OCI-LY7 (cell line): ENCODE data around the gene NKPD1.

Experiments used
- EZH2phosphoT487 ChIP-seq: fragments of 200-600 bp; sonication (generic); IDR thresholded peaks from 2 replicates; pipeline ENCODE4 v1.6.1; 2018; ENCODE audit warnings: low read depth, borderline replicate concordance, mild to moderate bottlenecking, mixed run types, antibody characterized with exemption, low read length, moderate library complexity, mixed read lengths
- TF ChIP-seq, protein P1 (sequence below): fragments of 200-600 bp; sonication (generic); conservative IDR thresholded peaks from 2 replicates; pipeline ENCODE4 v1.5.1; 2014; ENCODE audit warnings: mild to moderate bottlenecking, antibody characterized with exemption, low read length, moderate library complexity, mixed read lengths

DNA sequence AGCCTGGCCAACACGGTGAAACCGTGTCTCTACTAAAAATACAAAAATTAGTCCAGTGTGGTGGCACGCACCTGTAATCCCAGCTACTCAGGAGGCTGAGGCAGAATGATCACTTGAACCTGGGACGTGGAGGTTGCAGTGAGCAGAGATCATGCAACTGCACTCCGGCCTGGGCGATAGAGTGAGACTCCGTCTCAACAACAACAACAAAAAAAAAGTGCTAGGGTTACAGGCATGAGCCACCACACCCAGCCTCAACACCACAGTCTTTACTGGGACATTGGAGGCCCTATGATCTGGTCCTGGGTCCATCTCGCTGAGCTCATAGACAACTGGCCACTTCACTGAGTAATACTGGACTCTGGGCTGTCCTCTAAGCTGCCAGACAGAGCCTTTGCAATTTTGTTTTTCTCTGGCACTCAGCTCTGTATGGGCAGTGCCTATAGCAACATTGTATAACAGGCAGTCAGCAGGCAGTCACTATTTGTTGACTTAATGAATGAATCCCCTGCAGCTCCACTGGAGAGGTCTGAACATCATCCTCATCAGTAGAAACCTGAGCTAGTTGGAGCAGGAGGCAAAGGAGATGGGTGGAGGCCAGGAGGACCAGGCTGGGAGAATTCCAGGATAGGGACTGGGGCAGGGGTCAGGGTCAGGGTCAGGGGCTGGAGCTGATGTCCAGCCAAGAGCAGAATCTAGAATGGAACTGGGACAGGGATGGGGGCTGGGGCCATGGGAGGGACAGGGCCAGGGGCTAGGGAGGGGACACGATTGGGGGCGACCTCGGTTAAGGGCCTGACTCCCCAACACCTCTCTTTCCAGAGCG lies 25.9 kb upstream of the NKPD1 start:
- TF ChIP-seq, protein P1, sequence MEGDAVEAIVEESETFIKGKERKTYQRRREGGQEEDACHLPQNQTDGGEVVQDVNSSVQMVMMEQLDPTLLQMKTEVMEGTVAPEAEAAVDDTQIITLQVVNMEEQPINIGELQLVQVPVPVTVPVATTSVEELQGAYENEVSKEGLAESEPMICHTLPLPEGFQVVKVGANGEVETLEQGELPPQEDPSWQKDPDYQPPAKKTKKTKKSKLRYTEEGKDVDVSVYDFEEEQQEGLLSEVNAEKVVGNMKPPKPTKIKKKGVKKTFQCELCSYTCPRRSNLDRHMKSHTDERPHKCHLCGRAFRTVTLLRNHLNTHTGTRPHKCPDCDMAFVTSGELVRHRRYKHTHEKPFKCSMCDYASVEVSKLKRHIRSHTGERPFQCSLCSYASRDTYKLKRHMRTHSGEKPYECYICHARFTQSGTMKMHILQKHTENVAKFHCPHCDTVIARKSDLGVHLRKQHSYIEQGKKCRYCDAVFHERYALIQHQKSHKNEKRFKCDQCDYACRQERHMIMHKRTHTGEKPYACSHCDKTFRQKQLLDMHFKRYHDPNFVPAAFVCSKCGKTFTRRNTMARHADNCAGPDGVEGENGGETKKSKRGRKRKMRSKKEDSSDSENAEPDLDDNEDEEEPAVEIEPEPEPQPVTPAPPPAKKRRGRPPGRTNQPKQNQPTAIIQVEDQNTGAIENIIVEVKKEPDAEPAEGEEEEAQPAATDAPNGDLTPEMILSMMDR = no peak
- TF ChIP-seq EZH2phosphoT487 = no peak
